ENCODE data around the gene CIRBP. TPM values are rescaled to one million over a fixed set of nuclear protein-coding genes. Genes with fewer than 3 reads are reported as not detected.

The CIRBP gene
- total RNA-seq, 1 experiment from 2014 or later: 263 TPM

- Mint-ChIP-seq H3K4me3 (no peak overlapping the region), H3K27ac (no peak overlapping the region), H3K27me3 (ENCODE audit: low read depth) (peaks cover 16% of the 10 kb centered on the region), H3K4me1 (peaks cover 0 to 18% of the 10 kb centered on the region in 2 experiments; a peak in 2 of 4 replicates), H3K36me3 (ENCODE audit: insufficient read depth in 1 of 3, low read depth in 3 of 3) (no peaks in the 10 kb centered on the region), H3K9me3 (no peaks in the 10 kb centered on the region)
- no peak overlapping the region for H2AFZ ChIP-seq (ENCODE audit: low read length)
- no peaks in the 10 kb centered on the region for H3K27me3 ChIP-seq (ENCODE audit: insufficient read depth, low read length)
- H3K9me3 ChIP-seq (ENCODE audit: control insufficient read depth, low read depth, low read length): no peaks in the 10 kb centered on the region
- H2BK5ac ChIP-seq (ENCODE audit: insufficient read length, low read length): no peak overlapping the region
- no peaks in the 10 kb centered on the region for H4K20me1 ChIP-seq (ENCODE audit: control insufficient read depth, insufficient read depth, insufficient read length)
- H4K5ac ChIP-seq (ENCODE audit: insufficient read length, low read depth, low read length): no peak overlapping the region
- no peak overlapping the region for H2BK15ac ChIP-seq (ENCODE audit: low read depth, low read length)
- no peak overlapping the region for H2AK5ac ChIP-seq (ENCODE audit: insufficient read length, low read length)
- H3K4me2 ChIP-seq (ENCODE audit: insufficient read depth, insufficient read length, low read length): no peak overlapping the region
- H3K9ac ChIP-seq (ENCODE audit: extremely low read depth, insufficient read length, low read length): no peak overlapping the region
- no peaks in the 10 kb centered on the region for H3K79me1 ChIP-seq (ENCODE audit: insufficient read depth, low read depth, low read length, poor library complexity, severe bottlenecking)
- no peak overlapping the region for H2BK20ac ChIP-seq (ENCODE audit: low read depth, low read length, poor library complexity, severe bottlenecking)
- no peak overlapping the region; the same call in 1 of the 2 replicates for H3K14ac ChIP-seq (ENCODE audit: insufficient read depth, low read length)
- H2BK12ac ChIP-seq (ENCODE audit: insufficient read length, low read depth, low read length): no peak overlapping the region
- no peak for DNase-seq
- H3K4ac ChIP-seq (ENCODE audit: low read depth, low read length): no peak overlapping the region
- H3K18ac ChIP-seq (ENCODE audit: insufficient read length, low read depth, low read length): no peak overlapping the region
- no peak overlapping the region for H4K8ac ChIP-seq (replicated peaks; ENCODE audit: insufficient read length, low read depth, low read length)
- peaks cover 2% of the 10 kb centered on the region; the same call in 1 of the 2 replicates for H3K79me2 ChIP-seq (ENCODE audit: insufficient read depth, low read length)
- H3K27ac ChIP-seq (ENCODE audit: insufficient read length, low read depth, low read length): no peak overlapping the region
- no peak for TF ChIP-seq CTCF (conservative IDR thresholded peaks at IDR 0.05)
- WGBS (ENCODE audit: extremely low coverage, insufficient read length, low lambda C conversion rate): no CpG with 5 or more reads among the region's 40 CpGs
- H3K23ac ChIP-seq (ENCODE audit: insufficient read length, low read depth, low read length): no peak overlapping the region
- H2BK120ac ChIP-seq (ENCODE audit: low read depth, low read length, poor library complexity, severe bottlenecking): no peak overlapping the region
- peaks cover 4% of the 10 kb centered on the region for H3K23me2 ChIP-seq (ENCODE audit: insufficient read length, low read depth, low read length, poor library complexity, severe bottlenecking)
- no peak overlapping the region for H4K91ac ChIP-seq (ENCODE audit: insufficient read length, low read depth, low read length)
- no peaks in the 10 kb centered on the region for H3K4me1 ChIP-seq (ENCODE audit: insufficient read depth, low read length)
- H3K56ac ChIP-seq (ENCODE audit: insufficient read length, low read depth, low read length): no peak overlapping the region
- H3T11ph ChIP-seq (ENCODE audit: low read length): no peak overlapping the region
Observed at GRCh38 chr19:1290703-1291651, 21.8 kb downstream of the CIRBP start.
